Measurements from ENCODE around the gene MTMR3. TPM values are rescaled to one million over a fixed set of nuclear protein-coding genes. Genes with fewer than 3 reads are reported as not detected.
A peak's percentile ranks its signal among the peaks of the same experiment; 100 is the strongest.

The MTMR3 gene
- total RNA-seq, 6 experiments from 2014 or later, result 14.5 to 19.2 (median 18.2) TPM

DNA sequence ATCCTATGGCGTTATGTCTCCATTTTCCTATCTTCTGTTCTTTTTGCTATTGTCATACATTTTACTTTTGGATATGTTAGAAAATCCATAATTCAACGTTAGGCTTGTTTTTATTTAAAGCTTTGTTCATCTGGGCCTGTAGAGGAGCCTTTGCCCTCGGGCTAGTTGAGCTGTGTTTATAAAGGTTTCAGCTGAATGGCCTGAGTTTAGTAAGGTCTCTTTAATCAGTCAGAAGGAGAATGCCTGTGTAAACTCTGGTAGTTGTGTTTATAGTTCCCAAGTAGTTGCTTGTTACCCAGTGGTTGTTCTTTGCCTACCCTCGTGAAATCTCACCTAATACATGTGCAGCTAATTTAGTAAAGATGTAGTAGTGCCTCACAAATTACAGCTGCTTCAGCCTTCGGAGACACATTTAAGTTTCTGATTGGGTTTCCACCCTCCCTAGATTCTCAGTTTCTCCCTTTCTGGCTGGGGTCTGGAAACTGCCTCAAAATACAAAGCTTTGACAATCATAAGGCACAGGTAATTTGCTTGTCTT, 33.1 kb downstream of the MTMR3 start:
- TF ChIP-seq, protein P1, sequence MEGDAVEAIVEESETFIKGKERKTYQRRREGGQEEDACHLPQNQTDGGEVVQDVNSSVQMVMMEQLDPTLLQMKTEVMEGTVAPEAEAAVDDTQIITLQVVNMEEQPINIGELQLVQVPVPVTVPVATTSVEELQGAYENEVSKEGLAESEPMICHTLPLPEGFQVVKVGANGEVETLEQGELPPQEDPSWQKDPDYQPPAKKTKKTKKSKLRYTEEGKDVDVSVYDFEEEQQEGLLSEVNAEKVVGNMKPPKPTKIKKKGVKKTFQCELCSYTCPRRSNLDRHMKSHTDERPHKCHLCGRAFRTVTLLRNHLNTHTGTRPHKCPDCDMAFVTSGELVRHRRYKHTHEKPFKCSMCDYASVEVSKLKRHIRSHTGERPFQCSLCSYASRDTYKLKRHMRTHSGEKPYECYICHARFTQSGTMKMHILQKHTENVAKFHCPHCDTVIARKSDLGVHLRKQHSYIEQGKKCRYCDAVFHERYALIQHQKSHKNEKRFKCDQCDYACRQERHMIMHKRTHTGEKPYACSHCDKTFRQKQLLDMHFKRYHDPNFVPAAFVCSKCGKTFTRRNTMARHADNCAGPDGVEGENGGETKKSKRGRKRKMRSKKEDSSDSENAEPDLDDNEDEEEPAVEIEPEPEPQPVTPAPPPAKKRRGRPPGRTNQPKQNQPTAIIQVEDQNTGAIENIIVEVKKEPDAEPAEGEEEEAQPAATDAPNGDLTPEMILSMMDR (IDR thresholded peaks at IDR 0.05), result no peak
- TF ChIP-seq POLR2A (IDR thresholded peaks at IDR 0.05), result no peak
- no peaks in the 10 kb centered on the region for H3K27me3 ChIP-seq
- no peaks in the 10 kb centered on the region for H3K36me3 ChIP-seq
- no peak for DNase-seq
- H3K9me3 ChIP-seq, result no peaks in the 10 kb centered on the region
- intact Hi-C loops (cut with DNase I), result no loop called here
- H3K4me3 ChIP-seq, result no peak overlapping the region
- 63% methylated on average over 5 of the region's 5 CpGs for WGBS (ENCODE audit: insufficient coverage, low coverage, low lambda C conversion rate, missing lambda C conversion rate)
- ATAC-seq, result peak in 3 of 4 donors; percentile 38 to 45 (median 42)
- peaks cover 0 to 39% (median 15%) of the 10 kb centered on the region in 4 donors for H3K4me1 ChIP-seq
- no peak overlapping the region for H3K27ac ChIP-seq

DNA sequence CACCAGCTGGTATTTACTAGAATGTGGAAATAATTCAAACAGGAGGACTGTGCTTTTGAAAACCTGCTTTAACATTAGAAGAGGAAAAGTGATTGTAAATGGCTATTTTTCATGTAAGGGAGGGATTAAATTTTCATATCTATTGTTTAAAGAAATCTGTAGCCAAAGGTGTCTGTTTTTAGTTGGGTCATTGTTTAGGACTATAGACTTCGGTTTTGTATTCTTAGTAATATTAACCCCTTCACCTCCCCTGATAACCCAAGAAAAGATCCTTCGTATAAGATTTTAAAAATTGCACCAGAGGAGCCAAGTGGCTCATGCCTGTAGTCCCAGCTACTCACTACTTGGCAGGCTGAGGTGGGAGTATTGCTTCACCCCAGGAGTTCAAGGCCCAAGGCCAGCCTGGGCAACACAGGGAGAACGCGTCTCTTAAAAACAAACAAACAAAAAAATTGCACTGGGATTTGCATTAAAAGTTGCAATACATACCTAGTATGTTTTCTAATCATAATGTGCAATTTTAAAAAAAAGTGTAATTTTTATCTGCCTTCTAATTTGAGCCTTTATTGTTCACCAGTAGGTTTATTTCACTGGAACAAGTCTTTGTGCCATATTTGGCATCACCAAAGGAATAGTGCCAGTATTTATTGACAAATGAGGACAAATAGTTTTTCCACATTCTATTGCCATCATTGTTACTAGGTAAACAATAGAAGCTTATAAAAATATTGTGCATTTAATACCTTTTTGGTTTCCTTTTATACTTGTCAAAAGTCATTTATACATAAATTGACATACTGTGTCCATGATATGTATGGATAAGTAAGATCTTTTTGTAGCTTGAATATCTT, 34.3 kb downstream of the MTMR3 start:
- peak overlapping the region in 1 of 3 donors; percentile 51 for H3K27ac ChIP-seq
- H3K4me3 ChIP-seq, result no peak overlapping the region
- 11% methylated on average over 4 of the region's 4 CpGs for WGBS (ENCODE audit: insufficient coverage, low coverage, low lambda C conversion rate, missing lambda C conversion rate)
- intact Hi-C loops (cut with DNase I), result no loop called here
- H3K27me3 ChIP-seq, result no peaks in the 10 kb centered on the region
- no peak for TF ChIP-seq POLR2A (IDR thresholded peaks at IDR 0.05)
- TF ChIP-seq, protein P1 (IDR thresholded peaks at IDR 0.05), result no peak
- peaks cover 0 to 38% (median 15%) of the 10 kb centered on the region in 4 donors for H3K4me1 ChIP-seq
- DNase-seq, result peak; percentile 58 to 85 (median 83)
- ATAC-seq, result peak; percentile 93 to 96 (median 94)
- H3K9me3 ChIP-seq, result no peaks in the 10 kb centered on the region
- no peaks in the 10 kb centered on the region for H3K36me3 ChIP-seq

DNA sequence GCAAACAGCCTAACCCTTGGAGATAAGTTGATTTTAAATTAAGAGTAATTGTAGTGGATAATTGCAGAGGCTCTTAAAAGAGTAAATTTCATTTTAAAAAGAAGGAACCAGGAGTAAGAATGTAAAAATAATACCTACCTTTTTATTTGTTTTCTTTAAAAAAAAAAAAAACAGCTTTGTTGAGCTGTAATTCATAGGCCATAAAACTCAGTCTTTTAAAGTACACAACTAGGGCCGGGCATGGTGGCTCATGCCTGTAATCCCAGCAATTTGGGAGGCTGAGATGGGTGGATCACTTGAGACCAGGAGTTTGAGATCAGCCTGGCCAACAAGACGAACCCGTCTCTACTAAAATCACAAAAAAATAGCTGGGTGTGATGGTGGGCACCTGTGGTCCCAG, 42.4 kb downstream of the MTMR3 start:
- ATAC-seq (no peak), DNase-seq (no peak)
- Histone ChIP-seq H3K4me3 (no peak overlapping the region), H3K27me3 (no peaks in the 10 kb centered on the region), H3K36me3 (no peaks in the 10 kb centered on the region), H3K9me3 (no peaks in the 10 kb centered on the region), H3K27ac (no peak overlapping the region), H3K4me1 (no peaks in the 10 kb centered on the region)
- WGBS (ENCODE audit: insufficient coverage, low coverage, low lambda C conversion rate, missing lambda C conversion rate), result 100% methylated on average over 3 of the region's 3 CpGs
- TF ChIP-seq, protein P1 (IDR thresholded peaks at IDR 0.05), result no peak
- TF ChIP-seq POLR2A (IDR thresholded peaks at IDR 0.05), result no peak
- intact Hi-C loops (cut with DNase I), result no loop called here

DNA sequence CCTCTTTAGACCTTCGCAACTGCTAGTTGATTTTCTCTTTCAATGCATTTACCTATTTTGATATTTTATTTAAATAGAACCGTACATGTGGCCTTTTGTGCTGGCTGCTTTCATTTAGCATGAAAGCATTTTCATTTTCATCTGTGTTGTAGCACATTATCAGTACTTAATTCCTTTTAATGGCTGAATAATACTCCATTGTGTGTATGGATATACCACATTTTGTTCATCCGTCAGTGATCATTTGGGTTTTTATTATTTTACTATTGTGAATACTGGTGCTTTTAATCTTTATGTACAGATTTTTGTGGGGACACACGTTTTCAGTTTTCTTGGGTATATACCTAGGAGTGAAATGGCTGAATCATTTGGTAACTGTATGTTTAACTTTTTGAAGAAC, 43.1 kb downstream of the MTMR3 start:
- Histone ChIP-seq H3K4me3 (no peak overlapping the region), H3K9me3 (no peaks in the 10 kb centered on the region), H3K36me3 (no peaks in the 10 kb centered on the region), H3K27me3 (no peaks in the 10 kb centered on the region), H3K27ac (no peak overlapping the region), H3K4me1 (no peaks in the 10 kb centered on the region)
- no peak for ATAC-seq
- no peak for DNase-seq
- 92% methylated on average over 4 of the region's 4 CpGs for WGBS (ENCODE audit: insufficient coverage, low coverage, low lambda C conversion rate, missing lambda C conversion rate)
- intact Hi-C loops (cut with DNase I), result no loop called here
- TF ChIP-seq POLR2A (IDR thresholded peaks at IDR 0.05), result no peak
- TF ChIP-seq, protein P1 (IDR thresholded peaks at IDR 0.05), result no peak

Measured in right lobe of liver (tissue), 6 donors.